Lung (tissue), 12 donors: Measurements from ENCODE around the gene ASIC1. TPM values are rescaled to one million over a fixed set of nuclear protein-coding genes. Genes with fewer than 3 reads are reported as not detected.

Experiments used
- ATAC-seq: fragments of 200-7000 bp; cut with Tn5 transposase; one replicate; pipeline ENCODE4 v1.9.1; 2020; ENCODE audit warnings: moderate number of reproducible peaks; ENCODE audit not compliant: insufficient read depth, low FRiP score
- DNase-seq, 3 donors: peaks; one replicate each; pipeline ENCODE4 v3.0.0-alpha.2; 2013 to 2017
- H3K27ac ChIP-seq, 2 donors: one replicate each; pipeline ENCODE4 v1.5.1; 2013; ENCODE audit warnings: mild to moderate bottlenecking in 2 of 2, moderate library complexity in 2 of 2, control low read depth in 1 of 2, inconsistent platforms in 1 of 2, low read depth in 1 of 2, low read length in 1 of 2
- H3K27me3 ChIP-seq, 3 donors: one replicate each; pipeline ENCODE4 v1.5.1; 2013; ENCODE audit warnings: low read length in 2 of 3; ENCODE audit not compliant: control insufficient read depth in 3 of 3, insufficient read depth in 3 of 3
- H3K36me3 ChIP-seq, 4 donors: one replicate each; pipeline ENCODE4 v1.5.1; 2013; ENCODE audit warnings: low read length in 4 of 4, mild to moderate bottlenecking in 1 of 4, moderate library complexity in 1 of 4; ENCODE audit not compliant: control insufficient read depth in 4 of 4, insufficient read depth in 4 of 4
- H3K4me1 ChIP-seq, 5 donors: one replicate each; pipeline ENCODE4 v1.5.1; 2013; ENCODE audit warnings: low read length in 5 of 5, mild to moderate bottlenecking in 2 of 5, moderate library complexity in 1 of 5; ENCODE audit not compliant: control insufficient read depth in 5 of 5, insufficient read depth in 5 of 5
- H3K4me3 ChIP-seq: one replicate; pipeline ENCODE4 v1.5.1; 2013; ENCODE audit warnings: mild to moderate bottlenecking, control low read depth, moderate library complexity
- H3K9ac ChIP-seq, 2 donors: one replicate each; pipeline ENCODE4 v1.5.1; 2013; ENCODE audit warnings: low read length in 2 of 2, control low read depth in 1 of 2; ENCODE audit not compliant: insufficient read depth in 1 of 2
- H3K9me3 ChIP-seq, 4 donors: one replicate each; pipeline ENCODE4 v1.5.1; 2013; ENCODE audit warnings: low read length in 3 of 4, mild to moderate bottlenecking in 1 of 4, moderate library complexity in 1 of 4; ENCODE audit not compliant: control insufficient read depth in 4 of 4, insufficient read depth in 3 of 4
- CTCF ChIP-seq: IDR thresholded peaks from 2 replicates; pipeline ENCODE4 v1.5.1; 2012; ENCODE audit warnings: mild to moderate bottlenecking; ENCODE audit errors: control extremely low read depth, extremely low read depth
- WGBS, 2 donors: extraction: QIAGEN DNeasy Blood & Tissue Kit; methylation state at CpG; one replicate each; pipeline ENCODE4 v1.1.7; 2013; 5-methylcytosine and 5-hydroxymethylcytosine counted together
- polyA plus RNA-seq, 2 donors: library from polyadenylated mRNA; stranded (reverse); fragments of 200-250 nt; gene quantifications; one replicate each; pipeline ENCODE4 v1.2.1, GENCODE V29; 2013
- total RNA-seq, 2 donors: library from RNA; depleted of rRNA in 1 of 2; stranded (reverse); fragments of >200 nt in 1 of 2; gene quantifications; one replicate each; pipeline ENCODE4 v1.2.1, GENCODE V29; 2014 to 2021
- donor health status: control.
- donor health status: control.
- donor health status: Bipolar disorder and iron deficiency.
- donor health status: healthy.
- donor health status: DM: yes; HTN: yes; CAD: no.

The ASIC1 gene
- total and polyA plus RNA-seq, 4 donors = 0.41 to 2.0 (median 1.3) TPM

- no peak overlapping the region for H3K4me3 ChIP-seq
Measured at GRCh38 chr12:50051101-50051806, 6.1 kb upstream of the ASIC1 start.

GRCh38 chr12:50052544-50052943, 4.9 kb upstream of the ASIC1 start:
- Histone ChIP-seq H3K4me3 (no peak overlapping the region), H3K27ac (no peak overlapping the region), H3K27me3 (peaks cover 0 to 12% (median 6%) of the 10 kb centered on the region in 3 donors), H3K9ac (no peak overlapping the region), H3K9me3 (no peaks in the 10 kb centered on the region), H3K36me3 (no peaks in the 10 kb centered on the region), H3K4me1 (peaks cover 0 to 25% (median 7%) of the 10 kb centered on the region in 5 donors)
- TF ChIP-seq CTCF = no peak
- DNase-seq (no peak), ATAC-seq (no peak)

More at GRCh38 chr12:50051101-50051806, 6.1 kb upstream of the ASIC1 start:
- no peaks in the 10 kb centered on the region for H3K9me3 ChIP-seq
- H3K36me3 ChIP-seq = no peaks in the 10 kb centered on the region
- WGBS, 2 donors = 56 to 63% methylated on average over 14 of the region's 14 CpGs
- H3K4me1 ChIP-seq = peaks cover 0 to 16% (median 7%) of the 10 kb centered on the region in 5 donors
- DNase-seq = no peak
- H3K27me3 ChIP-seq = peaks cover 0 to 3% (median 2%) of the 10 kb centered on the region in 3 donors
- H3K27ac ChIP-seq = no peak overlapping the region
- no peak overlapping the region for H3K9ac ChIP-seq
- no peak for ATAC-seq
- no peak for TF ChIP-seq CTCF

- H3K27me3 ChIP-seq = peaks cover 0 to 12% (median 6%) of the 10 kb centered on the region in 3 donors
- H3K9me3 ChIP-seq = no peaks in the 10 kb centered on the region
- H3K27ac ChIP-seq = no peak overlapping the region
- ATAC-seq (no peak), DNase-seq (no peak)
- no peak overlapping the region for H3K9ac ChIP-seq
- H3K36me3 ChIP-seq = no peaks in the 10 kb centered on the region
- H3K4me3 ChIP-seq = no peak overlapping the region
- 92 to 97% methylated on average over 7 of the region's 7 CpGs for WGBS, 2 donors
- no peak for TF ChIP-seq CTCF
- peaks cover 0 to 25% (median 7%) of the 10 kb centered on the region in 5 donors for H3K4me1 ChIP-seq
Measured at GRCh38 chr12:50052964-50053363, 4.4 kb upstream of the ASIC1 start.
